Stimulated activated CD4-positive, alpha-beta T cell treated with anti-CD3 and anti-CD28 coated beads, Interleukin-15, amount 100 ng/mL, for 48 hours (primary cell): Measurements from ENCODE around the gene NT5C2.
A peak's percentile ranks its signal among the peaks of the same experiment; 100 is the strongest.
"Not testable (repeated sequence)": the region's sequence is repeated elsewhere in the genome, so short reads cannot be mapped to it uniquely, and the experiment has no call there.

Experiments used
- DNase-seq, 2 donors: peaks; one replicate each; pipeline ENCODE4 v3.0.0-alpha.2; 2020; ENCODE audit warnings: low read depth in 2 of 2

Gene NT5C2

GRCh38 chr10:103202319-103202718 is 9.2 kb upstream of the NT5C2 start:
- DNase-seq, result no peak

- no peak for DNase-seq
Measured at GRCh38 chr10:103199488-103199887, 6.4 kb upstream of the NT5C2 start.

- no peak for DNase-seq
Measured at GRCh38 chr10:103198648-103199047, 5.6 kb upstream of the NT5C2 start.

- no peak for DNase-seq
Measured at GRCh38 chr10:103197903-103198302, 4.8 kb upstream of the NT5C2 start.

- peak in 1 of 2 donors; percentile 15 for DNase-seq
Measured at GRCh38 chr10:103197174-103197573, 4.1 kb upstream of the NT5C2 start.

- DNase-seq, result no peak
Measured at GRCh38 chr10:103196516-103196915, 3.4 kb upstream of the NT5C2 start.

- DNase-seq, result no peak
Measured at GRCh38 chr10:103193820-103194529, 903 bp upstream of the NT5C2 start.

- peak; percentile 27 to 38 for DNase-seq
Measured at GRCh38 chr10:103192451-103193106, 493 bp downstream of the NT5C2 start.

- no peak for DNase-seq
Measured at GRCh38 chr10:103192089-103192450, 1.0 kb downstream of the NT5C2 start.

GRCh38 chr10:103191198-103191597 is 1.9 kb downstream of the NT5C2 start:
- not testable (repeated sequence) for DNase-seq

- DNase-seq, result no peak
Measured at GRCh38 chr10:103188853-103189252, 4.2 kb downstream of the NT5C2 start.

- no peak for DNase-seq
Measured at GRCh38 chr10:103186128-103186527, 6.9 kb downstream of the NT5C2 start.

- no peak for DNase-seq
Measured at GRCh38 chr10:103184615-103185014, 8.5 kb downstream of the NT5C2 start.

GRCh38 chr10:103183991-103184451 is 9.1 kb downstream of the NT5C2 start:
- DNase-seq, result not testable (repeated sequence)

GRCh38 chr10:103181244-103181643 is 11.8 kb downstream of the NT5C2 start:
- no peak for DNase-seq

GRCh38 chr10:103180491-103180890 is 12.6 kb downstream of the NT5C2 start:
- no peak for DNase-seq

- DNase-seq, result no peak
Measured at GRCh38 chr10:103177123-103177522, 15.9 kb downstream of the NT5C2 start.

GRCh38 chr10:103175580-103176285 is 17.3 kb downstream of the NT5C2 start:
- no peak for DNase-seq

GRCh38 chr10:103174324-103174723 is 18.7 kb downstream of the NT5C2 start:
- DNase-seq, result not testable (repeated sequence)

- no peak for DNase-seq
Measured at GRCh38 chr10:103171278-103171677, 21.8 kb downstream of the NT5C2 start.

- DNase-seq, result no peak
Measured at GRCh38 chr10:103168438-103168837, 24.6 kb downstream of the NT5C2 start.

GRCh38 chr10:103167554-103167953 is 25.5 kb downstream of the NT5C2 start:
- DNase-seq, result not testable (repeated sequence)

GRCh38 chr10:103166523-103166922 is 26.5 kb downstream of the NT5C2 start:
- DNase-seq, result no peak
